Daoy (cell line): ENCODE measurements around the gene CFAP68. TPM values are rescaled to one million over a fixed set of nuclear protein-coding genes. Genes with fewer than 3 reads are reported as not detected.

Experiments
- DNase-seq: peaks from one replicate; pipeline ENCODE4 v3.0.0-alpha.2; 2015; ENCODE audit warnings: low read depth
- total RNA-seq: library from RNA; depleted of rRNA; stranded (reverse); fragments of >200 nt; shearing (Covaris generic); gene quantifications from 2 replicates; pipeline ENCODE4 v1.2.3, GENCODE V29; 2014; rRNA removed

Gene CFAP68, protein sequence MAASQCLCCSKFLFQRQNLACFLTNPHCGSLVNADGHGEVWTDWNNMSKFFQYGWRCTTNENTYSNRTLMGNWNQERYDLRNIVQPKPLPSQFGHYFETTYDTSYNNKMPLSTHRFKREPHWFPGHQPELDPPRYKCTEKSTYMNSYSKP
- total RNA-seq = 15.0 and 24.1 TPM in 2 replicates

DNA sequence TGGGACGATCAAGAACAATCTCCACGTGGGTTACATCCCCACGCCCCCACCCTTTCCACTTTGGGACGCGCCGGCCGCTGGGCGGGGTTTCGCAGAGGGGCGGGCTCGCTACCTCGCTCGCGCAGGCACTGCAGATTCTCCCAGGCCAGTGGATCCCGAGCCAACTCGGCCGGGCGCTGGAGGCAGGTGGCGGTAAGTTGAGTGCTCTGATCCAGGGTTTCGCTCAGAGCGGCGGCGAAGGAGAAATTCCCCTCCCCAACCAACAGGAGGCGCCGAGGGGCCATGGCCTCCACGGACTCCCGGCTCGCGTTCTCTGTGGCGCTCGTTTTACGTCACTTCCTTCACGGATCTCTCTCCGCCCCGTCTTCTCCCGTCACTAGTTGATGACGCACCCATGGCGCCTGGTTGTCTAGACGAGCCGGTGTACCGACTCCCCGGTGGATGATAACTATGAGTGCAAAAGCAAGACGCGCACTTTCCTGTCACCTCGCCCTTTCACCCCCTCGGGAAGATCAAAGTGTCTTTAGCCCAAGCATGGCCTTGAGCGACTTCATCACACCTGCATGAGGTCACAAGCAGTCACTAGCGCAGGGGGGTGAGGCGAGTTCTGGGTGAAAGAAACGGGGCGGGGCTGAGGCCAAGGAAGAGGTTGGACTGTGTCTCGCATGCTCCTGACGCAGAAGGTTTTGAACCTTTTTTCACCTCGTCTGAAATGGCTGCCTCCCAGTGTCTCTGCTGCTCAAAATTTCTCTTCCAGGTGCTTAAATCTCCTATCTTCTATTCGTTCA lies at the start of gene CFAP68, which contains the start of gene FDXACB1:
Gene CFAP68 (plus strand): TSS at position 693 of the 788 bp plus-strand sequence. CDS start 20 bp downstream, at position 713.
Gene FDXACB1 (minus strand): TSS at position 317 of the 788 bp plus-strand sequence. CDS start 33 bp downstream, at position 284.
- DNase-seq = peak; percentile 97

DNA sequence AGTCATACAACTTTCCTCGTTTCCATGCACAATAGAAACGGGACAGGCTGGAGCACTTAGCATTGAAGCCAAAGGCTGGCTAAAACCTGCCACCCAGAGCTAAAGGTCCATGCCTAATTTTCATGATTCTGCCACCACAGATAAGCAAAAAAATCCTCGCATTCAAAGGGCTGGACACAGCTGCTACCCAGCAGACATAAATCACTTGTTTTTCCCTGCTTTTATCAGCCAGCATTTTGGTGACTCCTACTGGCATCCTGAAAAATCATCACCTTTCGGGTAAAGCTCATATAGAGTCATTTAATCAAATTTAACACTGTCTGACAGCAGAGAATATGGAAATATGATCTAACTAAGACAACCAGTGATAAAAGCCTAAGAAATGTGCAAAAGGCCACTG lies 45.8 kb upstream of the CFAP68 start:
- no peak for DNase-seq

DNA sequence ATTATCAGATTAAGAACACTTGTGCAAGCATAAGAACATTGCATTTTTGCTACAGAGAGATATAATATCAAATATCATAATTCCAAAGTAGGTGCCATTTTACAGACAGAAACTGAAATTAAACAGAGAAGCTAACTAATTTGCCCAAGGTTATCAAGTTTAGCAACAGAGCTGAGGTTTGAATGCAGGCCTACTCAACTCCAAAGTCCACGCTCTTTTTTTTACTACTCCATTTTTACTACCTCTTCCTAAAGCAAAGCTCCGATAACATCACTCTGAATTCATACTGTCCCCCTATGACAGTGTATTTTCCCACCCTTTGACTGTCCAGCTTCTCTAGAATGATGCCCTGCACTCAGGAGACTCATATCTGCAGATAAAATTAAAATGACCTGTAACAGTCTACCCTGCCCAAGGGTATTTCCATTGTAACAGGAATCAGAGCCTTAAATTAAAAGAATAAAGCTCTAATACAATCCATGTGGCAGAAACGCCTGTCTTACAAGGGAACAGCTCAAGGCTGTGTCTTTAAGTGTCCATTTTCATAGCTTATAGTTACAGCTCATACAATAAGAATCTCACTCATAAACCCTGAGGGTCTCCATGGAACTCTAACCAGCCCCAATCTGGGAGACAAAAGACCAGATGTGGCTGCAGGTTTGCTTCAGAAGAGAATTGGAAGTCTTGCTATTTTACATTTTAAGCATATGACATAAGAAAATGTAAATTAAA lies 44.7 kb upstream of the CFAP68 start:
- DNase-seq = no peak

DNA sequence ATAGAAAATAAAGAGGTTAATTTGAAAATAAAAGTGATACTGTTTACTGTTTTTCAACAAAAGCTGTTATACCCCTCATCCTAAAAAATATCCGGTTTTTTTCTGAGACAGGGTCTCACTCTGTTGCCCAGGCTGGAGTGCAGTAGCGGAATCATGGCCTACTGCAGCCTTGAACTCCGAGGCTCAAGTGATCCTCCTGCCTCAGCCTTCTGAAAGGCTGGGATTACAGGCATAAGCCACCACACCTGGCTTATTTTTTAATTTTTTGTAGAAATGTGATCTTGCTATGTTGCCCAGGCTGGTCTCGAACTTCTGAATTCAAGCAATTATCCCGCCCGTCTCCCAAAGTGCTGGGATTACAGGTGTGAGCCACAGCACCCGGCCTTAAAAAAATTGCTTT lies 43.7 kb upstream of the CFAP68 start:
- DNase-seq = no peak

DNA sequence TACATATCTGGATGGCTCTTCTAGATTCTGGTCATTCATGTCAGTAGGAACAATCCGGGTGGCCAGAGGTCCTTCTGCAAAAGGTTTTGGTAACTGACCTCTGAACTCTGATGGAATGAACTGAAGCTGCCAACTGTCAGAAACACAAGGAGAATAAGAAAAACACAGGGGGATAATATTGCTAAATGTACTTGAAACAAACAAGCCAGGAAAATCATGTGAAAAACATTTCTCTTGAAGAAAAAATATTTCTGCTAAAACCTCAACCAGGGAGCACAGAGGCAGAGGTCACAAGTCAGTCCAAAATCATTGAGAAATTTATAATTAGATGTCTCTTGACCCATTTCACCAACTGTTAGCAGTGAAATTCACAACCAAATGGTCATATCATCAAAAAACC lies 43.2 kb upstream of the CFAP68 start:
- no peak for DNase-seq

DNA sequence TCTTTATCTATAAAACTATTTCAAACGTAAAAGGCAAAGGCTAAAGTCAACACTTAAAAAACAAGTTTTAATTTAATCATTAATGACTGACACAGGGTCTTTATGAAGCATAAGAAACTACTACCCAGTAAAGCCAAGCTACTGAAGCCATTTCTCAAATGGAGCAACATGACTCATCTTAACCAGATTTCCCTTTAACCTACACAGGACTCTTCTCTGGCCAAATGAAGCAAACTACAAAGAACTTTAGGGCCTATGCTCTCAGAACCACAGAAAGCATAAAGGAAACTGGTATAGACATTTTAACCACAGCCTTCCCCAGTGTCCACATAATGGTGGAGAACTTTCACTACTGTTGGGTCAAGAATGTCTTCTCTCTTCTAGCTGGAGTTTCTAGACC lies 42.6 kb upstream of the CFAP68 start:
- DNase-seq = peak; percentile 32

DNA sequence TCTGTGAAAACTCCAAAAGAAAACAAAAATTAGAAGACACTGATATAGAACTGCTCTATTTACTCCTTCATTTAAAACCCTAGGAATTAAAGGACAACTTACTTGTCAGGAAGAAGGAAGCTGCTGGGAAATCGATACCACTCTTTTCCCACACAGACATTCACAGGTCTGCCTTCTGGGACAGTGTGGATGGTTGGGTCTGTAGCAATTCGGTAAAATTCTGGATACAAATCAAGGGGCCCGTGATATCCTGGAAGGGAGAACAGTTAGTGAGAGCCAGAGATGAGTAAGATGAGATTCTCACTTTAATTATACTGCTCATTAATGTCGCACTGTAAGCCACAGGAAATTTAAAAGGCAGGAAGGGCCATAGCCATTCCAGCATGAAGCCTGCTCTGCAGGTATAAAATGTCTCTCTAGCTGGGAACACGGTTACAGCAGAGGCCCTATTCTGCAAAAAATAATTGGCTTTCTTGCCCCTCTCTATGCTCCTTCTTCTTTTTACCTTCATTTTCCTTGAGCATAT lies 41.9 kb upstream of the CFAP68 start:
- DNase-seq = no peak

DNA sequence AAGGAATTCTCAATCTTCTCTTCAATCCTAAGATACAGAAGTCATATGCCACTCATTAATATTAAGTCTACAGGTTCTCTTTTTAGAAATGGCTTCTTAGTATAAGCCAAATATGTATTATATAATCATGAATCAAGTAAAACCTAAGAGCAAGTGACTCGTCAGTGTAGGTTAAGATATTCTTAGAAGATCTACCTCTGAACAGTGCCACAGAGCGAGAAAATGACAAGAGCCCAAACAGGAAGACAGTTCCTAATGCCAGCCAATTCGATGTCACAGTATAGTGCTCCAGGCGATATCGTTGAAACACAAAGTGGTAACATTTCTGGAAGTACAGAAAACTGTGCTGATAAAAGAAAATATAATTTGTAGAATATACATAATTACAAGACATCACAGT lies 41.3 kb upstream of the CFAP68 start:
- no peak for DNase-seq

DNA sequence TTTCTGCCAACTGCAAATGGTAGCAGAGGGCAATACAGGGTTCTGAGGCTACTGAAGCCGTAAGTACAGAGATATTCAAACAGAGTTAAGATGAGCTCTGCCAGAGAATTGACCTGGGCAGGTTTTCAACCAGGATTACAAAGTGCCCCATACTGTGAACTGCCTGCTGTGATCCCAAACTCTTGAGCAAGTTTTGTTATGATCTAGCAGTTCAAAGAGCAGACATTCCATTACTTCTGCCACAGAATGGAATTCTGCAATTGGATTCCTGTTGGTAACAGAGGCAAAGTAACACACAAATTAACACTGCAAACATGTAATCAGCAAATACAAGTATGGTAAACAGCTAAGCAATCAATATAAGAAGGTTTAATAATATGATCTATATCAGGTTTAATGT lies 39.2 kb upstream of the CFAP68 start:
- no peak for DNase-seq

DNA sequence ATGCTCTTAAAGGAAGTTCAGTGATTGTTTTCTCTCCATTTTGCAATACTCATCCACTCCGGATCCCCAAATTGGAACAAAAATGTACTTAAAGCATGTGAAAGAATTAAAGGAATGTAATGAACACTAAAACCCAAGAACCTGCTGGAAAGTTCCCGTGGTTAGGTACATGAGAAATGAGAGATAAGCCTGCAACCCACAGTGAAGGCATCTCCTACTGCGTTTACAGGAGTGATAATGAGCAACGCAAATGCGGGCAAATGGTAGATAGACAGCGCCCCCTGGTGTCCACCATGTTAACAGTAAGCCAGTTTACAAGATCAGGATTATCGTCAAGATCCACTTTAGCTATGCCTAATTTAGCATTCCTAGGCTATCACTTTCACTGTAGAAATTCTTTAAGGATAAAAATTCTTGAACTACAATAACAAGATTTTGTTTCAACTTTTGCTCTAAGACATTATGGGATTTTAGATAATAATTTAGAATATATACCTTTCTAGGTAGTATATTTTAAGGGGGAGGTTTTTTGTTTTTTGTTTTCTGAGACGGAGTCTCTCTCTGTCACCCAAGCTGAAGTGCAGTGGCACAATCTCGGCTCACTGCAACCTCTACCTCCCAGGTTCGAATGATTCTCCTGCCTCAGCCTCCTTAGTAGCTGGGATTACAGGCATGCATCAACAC lies 37.8 kb upstream of the CFAP68 start:
- peak; percentile 80 for DNase-seq

DNA sequence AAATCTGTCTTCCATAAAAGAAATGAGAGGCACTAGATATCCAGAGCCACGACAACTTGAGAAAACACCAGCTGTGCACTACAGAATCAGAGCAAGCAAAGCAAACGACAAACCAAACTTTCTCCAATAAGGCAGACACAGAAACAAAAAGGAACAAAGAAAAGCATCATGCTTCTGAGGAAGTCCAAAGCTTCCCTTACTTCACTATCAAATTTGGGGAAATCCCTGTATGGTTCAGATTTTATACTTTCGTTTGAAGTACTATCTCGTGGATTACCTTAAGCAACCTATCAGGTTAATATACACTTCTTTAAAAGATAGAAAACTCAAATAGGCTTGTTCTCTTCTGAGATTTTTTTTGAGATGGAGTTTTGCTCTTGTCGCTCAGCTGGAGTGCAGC lies 35.7 kb upstream of the CFAP68 start:
- DNase-seq = no peak

DNA sequence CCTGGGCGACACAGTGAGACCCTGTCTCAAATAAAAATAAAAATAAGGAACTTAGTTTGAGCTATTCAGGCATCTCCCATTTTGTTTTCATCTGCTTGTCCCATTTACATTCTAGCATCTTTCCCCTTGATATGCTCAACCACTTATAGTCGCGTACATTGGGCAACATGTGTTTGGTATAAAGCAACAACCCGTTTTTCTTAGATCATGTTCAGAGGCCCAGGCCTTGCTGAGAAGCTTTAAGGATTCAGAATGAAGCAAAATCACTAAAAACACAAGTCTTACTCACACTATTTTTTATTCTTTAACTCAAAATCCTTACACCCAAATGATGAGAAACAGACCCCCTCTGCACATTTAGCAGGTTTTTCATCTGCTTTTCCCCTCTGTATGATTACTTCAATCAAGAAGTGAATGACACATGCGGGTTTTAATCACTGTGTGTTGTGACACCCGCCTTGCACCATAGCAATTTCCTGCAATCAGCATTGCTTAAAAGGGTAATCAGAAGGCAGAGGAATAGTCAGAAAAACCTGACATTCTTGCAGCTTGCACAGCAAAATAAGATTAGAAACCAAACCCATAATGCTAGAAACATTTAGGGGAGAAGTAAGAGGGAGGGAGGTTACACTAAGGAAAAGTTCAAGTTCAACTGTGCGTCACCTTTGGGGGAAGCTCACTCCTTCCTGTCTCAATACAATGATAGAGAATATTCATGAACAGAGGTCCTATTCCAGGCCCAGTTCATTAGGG lies 33.9 kb upstream of the CFAP68 start:
- DNase-seq = peak; percentile 29

DNA sequence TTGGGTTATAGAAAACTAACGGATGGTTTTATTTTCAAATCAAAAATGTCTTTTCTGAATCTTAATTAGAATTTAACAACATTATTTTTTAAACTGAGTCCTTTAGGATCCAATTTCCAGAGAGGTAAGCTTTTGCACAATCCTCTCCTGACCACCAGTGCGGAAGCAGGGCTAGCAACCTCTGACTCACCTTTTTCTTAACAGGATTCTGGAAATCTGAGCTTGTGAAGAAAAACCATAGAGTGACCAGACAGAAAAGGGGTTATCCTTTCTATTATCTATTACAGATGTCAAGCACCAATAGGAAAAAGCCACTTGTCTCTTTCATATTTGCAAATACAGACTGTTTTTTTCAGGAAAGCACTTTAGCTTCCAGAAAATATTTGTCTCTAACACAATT lies 33.3 kb upstream of the CFAP68 start:
- peak; percentile 61 for DNase-seq

DNA sequence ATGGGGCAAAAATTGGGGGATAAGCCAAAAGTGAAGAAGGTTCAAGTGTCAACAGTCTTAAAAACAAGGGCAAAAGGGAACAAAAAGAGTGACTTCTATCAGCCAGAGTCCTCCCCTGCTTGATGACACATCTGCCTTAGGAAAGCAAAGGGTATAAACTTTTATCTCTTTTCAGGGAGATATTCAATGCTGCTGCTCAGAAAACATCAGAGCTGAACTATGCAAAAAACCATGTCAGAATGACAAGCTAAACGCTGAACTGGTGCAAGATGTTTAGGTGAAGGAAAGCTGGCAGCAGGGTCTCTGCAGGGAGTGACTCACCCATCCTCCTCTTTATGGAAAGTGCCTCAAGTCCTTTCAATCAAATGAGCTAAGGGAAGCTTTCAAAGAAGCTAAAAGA lies 32.7 kb upstream of the CFAP68 start:
- peak; percentile 63 for DNase-seq

DNA sequence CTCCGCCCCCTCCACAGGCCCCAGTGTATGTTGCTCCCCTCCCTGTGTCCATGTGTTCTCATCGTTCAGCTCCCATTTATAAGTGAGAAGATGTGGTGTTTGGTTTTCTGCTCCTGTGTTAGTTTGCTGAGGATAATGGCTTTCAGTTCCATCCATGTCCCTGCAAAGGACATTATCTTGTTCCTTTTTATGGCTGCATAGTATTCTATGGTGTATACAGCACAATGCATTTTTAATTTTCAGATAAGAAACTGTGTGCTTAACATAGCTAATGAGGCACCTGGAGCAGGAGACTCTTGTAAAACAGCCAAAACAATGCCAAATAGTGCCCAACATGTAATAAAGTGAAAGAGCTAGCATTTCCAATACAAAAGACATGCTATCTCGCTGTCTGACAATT lies 29.7 kb upstream of the CFAP68 start:
- no peak for DNase-seq

DNA sequence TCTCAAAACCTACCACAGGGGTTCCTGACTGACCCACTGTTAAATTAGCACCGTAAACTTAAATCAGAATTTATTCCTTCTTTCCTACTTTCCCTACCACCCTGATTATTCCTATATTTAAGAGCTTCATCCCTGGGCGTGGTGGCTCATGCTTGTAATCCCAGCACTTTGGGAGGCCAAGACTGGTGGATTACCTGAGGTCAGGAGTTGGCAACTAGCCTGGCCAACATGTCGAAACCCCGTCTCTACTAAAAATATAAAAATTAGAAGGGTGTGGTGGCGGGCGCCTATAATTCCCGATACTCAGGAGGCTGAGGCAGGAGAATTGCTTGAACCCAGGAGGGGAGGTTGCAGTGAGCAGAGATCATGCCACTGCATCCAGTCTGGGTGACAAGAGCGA lies 28.3 kb upstream of the CFAP68 start:
- no peak for DNase-seq

DNA sequence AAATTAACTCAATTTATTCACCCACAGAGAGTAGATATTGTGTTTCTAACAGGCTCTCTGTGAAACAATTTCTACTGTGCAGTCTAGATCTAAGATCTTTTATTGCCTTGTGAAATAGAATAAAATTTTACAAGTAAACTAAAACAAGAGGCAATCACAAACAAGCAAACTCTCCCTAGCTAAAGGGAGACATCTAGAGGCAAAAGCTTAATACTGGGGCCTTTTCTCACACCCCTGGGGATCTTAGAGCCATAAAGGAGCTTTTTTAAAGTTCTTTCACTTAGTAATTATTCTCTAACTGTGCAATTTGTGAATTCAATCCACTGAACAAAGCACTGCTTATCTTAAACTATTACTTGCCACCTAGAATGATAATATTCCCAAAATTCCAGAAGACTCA lies 27.7 kb upstream of the CFAP68 start:
- no peak for DNase-seq

DNA sequence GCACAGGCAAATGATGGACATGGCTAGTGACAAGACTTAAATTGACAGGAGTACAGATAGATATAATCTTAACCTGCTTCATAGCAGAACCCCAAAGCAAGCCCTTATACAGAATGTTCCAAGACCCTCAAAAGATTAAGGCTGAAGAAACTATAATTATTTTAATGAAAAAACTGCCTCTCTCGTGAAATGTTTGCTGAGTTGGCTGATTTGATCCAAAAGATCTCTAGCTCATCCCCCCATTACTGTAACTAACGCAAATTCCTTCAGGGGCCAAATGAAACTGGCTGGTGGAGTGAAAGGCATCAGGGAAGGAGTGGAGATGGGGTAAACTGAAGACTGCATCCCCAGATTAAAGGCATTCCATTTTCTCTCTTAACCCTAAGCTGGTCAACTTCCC lies 27.2 kb upstream of the CFAP68 start:
- no peak for DNase-seq

DNA sequence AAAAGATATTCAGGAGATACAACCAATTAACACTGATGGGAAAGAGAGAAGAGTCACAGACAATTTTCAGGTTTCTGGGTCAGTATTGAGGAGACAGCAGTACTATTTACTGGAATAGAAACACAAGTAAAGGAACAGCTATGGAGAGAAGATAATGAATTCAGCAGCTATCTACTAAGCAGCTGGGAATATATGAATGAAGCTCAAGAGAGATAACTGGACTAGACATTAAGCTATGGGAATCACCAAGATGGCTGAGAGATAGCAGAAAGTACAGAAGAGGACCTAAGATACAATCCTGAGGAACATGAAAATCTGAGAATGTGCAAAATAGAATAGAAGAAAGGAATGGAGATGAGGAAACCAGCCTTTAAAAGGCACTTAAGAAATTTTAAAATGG lies 23.8 kb upstream of the CFAP68 start:
- DNase-seq = no peak

DNA sequence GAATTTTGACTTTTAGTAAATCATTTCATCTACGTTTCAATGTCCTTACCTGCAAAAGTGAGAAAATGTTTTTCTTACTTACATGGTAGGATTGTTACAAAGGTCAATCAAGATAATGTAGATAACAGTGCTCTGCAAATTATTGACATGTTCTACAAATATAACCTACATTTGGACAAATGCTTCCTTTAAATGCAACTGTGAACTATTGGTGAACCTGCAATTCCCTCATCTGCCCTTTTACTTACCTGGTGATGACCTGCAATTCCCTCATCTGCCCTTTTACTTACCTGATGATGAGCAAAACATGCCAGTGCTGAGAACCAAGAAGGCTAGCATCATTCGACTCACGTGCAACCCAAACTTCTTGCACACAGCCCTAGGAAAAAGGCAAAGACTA lies 19.1 kb upstream of the CFAP68 start:
- no peak for DNase-seq

DNA sequence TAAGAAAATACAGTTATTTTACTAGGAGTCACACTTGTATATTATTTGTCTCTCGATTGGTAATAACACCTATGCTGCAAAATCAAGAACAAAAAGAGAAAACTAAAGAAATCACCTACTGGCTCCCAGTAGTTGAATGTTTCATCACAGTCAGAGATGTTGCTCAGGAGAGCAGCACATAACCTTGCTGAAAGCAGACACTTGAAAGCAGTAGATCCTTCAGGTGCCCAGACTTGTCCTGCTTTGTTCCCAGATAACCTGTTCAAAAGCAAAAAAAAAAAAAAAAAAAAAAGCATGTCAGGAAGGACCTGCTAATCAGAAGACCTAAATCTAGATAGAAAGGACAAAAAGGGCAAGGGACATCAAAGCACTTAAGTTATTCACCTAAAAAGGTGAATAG lies 9.2 kb upstream of the CFAP68 start:
- DNase-seq = no peak
